ENCODE data around the gene MTNR1B.

Gene MTNR1B

GRCh38 chr11:92969634-92970347, at the start of gene MTNR1B:
Gene MTNR1B (plus strand): TSS chr11:92969651. CDS start chr11:92969726, 75 bp downstream.
- DNase-seq, result no peak

- DNase-seq, result no peak
Measured at GRCh38 chr11:92920331-92920730, 49.1 kb upstream of the MTNR1B start.

- DNase-seq, result no peak
Measured at GRCh38 chr11:92922731-92923130, 46.7 kb upstream of the MTNR1B start.

- DNase-seq, result no peak
Measured at GRCh38 chr11:92929246-92929645, 40.2 kb upstream of the MTNR1B start.

GRCh38 chr11:92929653-92930052, 39.8 kb upstream of the MTNR1B start:
- no peak for DNase-seq

- no peak for DNase-seq
Measured at GRCh38 chr11:92931746-92932422, 37.6 kb upstream of the MTNR1B start.

GRCh38 chr11:92939305-92939704, 30.1 kb upstream of the MTNR1B start:
- DNase-seq, result no peak

GRCh38 chr11:92941676-92942571, 27.5 kb upstream of the MTNR1B start:
- DNase-seq, result no peak

GRCh38 chr11:92946707-92947106, 22.7 kb upstream of the MTNR1B start:
- DNase-seq, result no peak

GRCh38 chr11:92948116-92948515, 21.3 kb upstream of the MTNR1B start:
- no peak for DNase-seq

GRCh38 chr11:92954003-92954402, 15.4 kb upstream of the MTNR1B start:
- no peak for DNase-seq

- DNase-seq, result no peak
Measured at GRCh38 chr11:92955860-92956259, 13.6 kb upstream of the MTNR1B start.

- DNase-seq, result no peak
Measured at GRCh38 chr11:92960886-92961285, 8.6 kb upstream of the MTNR1B start.

GRCh38 chr11:92962446-92962845, 7.0 kb upstream of the MTNR1B start:
- DNase-seq, result no peak

- no peak for DNase-seq
Measured at GRCh38 chr11:92964471-92964870, 5.0 kb upstream of the MTNR1B start.

GRCh38 chr11:92965196-92965595, 4.3 kb upstream of the MTNR1B start:
- DNase-seq, result no peak

GRCh38 chr11:92967178-92967577, 2.3 kb upstream of the MTNR1B start:
- DNase-seq, result no peak

- no peak for DNase-seq
Measured at GRCh38 chr11:92967867-92968266, 1.6 kb upstream of the MTNR1B start.

GRCh38 chr11:92969293-92969633, 188 bp upstream of the MTNR1B start:
- DNase-seq, result no peak

GRCh38 chr11:92972248-92972647, 2.8 kb downstream of the MTNR1B start:
- DNase-seq, result no peak

- no peak for DNase-seq
Measured at GRCh38 chr11:92975285-92975684, 5.8 kb downstream of the MTNR1B start.

GRCh38 chr11:92976681-92977080, 7.2 kb downstream of the MTNR1B start:
- DNase-seq, result no peak

GRCh38 chr11:92977401-92977800, 8.0 kb downstream of the MTNR1B start:
- no peak for DNase-seq

All from activated effector memory CD4-positive, alpha-beta T cell treated with anti-CD3 and anti-CD28 coated beads, Interleukin-2, amount 50 U/mL, for 16 hours (primary cell).